ENCODE results near the gene DRD1. TPM values are rescaled to one million over a fixed set of nuclear protein-coding genes. Genes with fewer than 3 reads are reported as not detected.

The DRD1 gene
- total RNA-seq, 4 donors from 2014 or later: 0.13 to 0.96 (median 0.32) TPM; not detected in 1

GRCh38 chr5:175464074-175464941 lies 20.3 kb upstream of the DRD1 start:
- ATAC-seq (ENCODE audit: low FRiP score): no peak
- TF ChIP-seq, protein P1, sequence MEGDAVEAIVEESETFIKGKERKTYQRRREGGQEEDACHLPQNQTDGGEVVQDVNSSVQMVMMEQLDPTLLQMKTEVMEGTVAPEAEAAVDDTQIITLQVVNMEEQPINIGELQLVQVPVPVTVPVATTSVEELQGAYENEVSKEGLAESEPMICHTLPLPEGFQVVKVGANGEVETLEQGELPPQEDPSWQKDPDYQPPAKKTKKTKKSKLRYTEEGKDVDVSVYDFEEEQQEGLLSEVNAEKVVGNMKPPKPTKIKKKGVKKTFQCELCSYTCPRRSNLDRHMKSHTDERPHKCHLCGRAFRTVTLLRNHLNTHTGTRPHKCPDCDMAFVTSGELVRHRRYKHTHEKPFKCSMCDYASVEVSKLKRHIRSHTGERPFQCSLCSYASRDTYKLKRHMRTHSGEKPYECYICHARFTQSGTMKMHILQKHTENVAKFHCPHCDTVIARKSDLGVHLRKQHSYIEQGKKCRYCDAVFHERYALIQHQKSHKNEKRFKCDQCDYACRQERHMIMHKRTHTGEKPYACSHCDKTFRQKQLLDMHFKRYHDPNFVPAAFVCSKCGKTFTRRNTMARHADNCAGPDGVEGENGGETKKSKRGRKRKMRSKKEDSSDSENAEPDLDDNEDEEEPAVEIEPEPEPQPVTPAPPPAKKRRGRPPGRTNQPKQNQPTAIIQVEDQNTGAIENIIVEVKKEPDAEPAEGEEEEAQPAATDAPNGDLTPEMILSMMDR (IDR thresholded peaks at IDR 0.05): no peak
- no peak for DNase-seq (ENCODE audit: low spot score)

- DNase-seq (ENCODE audit: low spot score) (no peak), ATAC-seq (ENCODE audit: low FRiP score) (no peak)
- TF ChIP-seq, protein P1 (IDR thresholded peaks at IDR 0.05): no peak
Measured at GRCh38 chr5:175463641-175464040, 19.7 kb upstream of the DRD1 start.

DNA sequence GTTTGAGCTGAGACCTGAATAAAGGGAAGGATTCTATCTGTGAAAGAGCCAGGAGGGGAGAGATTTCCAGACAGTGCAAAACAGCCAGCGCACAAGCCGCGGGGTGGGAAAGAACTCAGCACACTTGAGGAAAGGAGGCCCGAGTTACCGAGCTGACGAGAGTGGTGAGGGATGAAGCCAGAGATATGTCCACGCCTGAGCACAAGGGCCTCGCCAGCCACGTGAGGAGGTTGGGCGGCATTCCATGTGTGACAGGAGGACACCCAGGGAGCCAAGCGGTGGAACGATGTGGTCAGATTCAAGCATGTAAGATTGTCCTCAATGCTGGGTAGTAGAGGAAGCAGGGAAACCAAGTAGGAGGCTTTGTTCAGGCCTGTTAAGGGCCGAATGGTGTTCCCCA lies 17.4 kb upstream of the DRD1 start:
- TF ChIP-seq, protein P1 (IDR thresholded peaks at IDR 0.05): no peak
- DNase-seq (ENCODE audit: low spot score): no peak
- ATAC-seq (ENCODE audit: low FRiP score): no peak

GRCh38 chr5:175460552-175460951 lies 16.6 kb upstream of the DRD1 start:
- ATAC-seq (ENCODE audit: low FRiP score): no peak

GRCh38 chr5:175460126-175460525 lies 16.1 kb upstream of the DRD1 start:
- TF ChIP-seq, protein P1 (IDR thresholded peaks at IDR 0.05): no peak
- ATAC-seq (ENCODE audit: low FRiP score): no peak
- DNase-seq (ENCODE audit: low spot score): no peak

More at GRCh38 chr5:175460552-175460951, 16.6 kb upstream of the DRD1 start:
- TF ChIP-seq, protein P1 (IDR thresholded peaks at IDR 0.05): no peak
- no peak for DNase-seq (ENCODE audit: low spot score)

DNA sequence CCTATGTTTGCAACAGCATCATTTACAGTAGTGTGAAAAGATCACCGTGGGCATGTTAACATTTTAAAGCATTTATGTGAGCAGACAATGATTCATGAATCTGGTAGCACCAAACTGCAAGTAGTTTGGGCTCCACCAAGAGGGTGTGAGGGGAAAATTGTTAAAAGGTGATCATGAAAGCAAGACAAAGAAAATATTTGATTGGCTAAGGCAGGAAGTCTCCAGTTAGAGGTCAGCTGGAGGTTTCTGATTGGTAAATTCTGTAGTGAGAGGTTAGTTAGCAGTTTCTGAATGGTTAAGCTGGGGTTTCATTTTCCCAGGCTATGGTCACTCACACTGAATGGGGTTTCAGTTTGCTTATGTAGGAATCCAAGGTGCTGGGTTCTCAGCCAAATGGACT lies 13.5 kb upstream of the DRD1 start:
- no peak for DNase-seq (ENCODE audit: low spot score)
- TF ChIP-seq, protein P1 (IDR thresholded peaks at IDR 0.05): no peak
- ATAC-seq (ENCODE audit: low FRiP score): no peak
